ENCODE results near the gene SPTLC1.

The SPTLC1 gene

DNA sequence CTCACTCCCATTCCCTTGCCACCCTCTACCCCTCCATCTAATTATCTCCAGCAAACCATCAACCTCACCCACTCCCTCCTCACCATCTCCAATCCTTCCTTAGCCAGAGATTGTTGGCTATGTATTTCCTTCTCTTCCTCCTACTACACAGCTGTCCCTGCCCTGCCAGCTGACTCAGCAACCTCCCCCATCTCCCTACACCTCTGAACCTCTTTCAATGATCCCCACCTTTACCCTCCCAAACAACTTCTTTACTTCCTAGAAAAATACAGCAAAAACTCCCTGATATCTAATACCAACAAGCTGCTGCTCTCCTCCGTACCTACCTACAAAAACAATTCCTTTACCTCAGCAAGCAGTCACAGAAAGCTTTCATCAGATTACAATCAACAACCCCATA lies 37.3 kb downstream of the SPTLC1 start:
- DNase-seq (ENCODE audit: low read depth): no peak

DNA sequence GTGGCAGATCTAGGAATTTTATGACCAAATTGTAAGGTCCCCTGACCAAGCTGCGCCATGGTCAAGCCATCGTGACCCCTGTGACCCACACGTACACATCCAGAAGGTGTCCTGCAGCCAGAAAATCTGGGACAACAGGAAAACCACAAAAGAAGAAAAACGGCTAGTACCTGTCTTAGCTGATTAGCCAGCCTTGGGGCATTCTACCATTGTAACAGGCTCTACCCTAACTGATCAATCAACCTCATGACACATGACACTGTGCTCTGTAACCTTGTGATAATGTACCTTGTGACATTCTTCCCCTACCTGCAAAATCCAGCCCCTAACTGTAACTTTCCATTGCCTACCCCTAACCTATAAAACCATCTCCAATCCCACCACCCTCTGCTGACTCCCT lies 43.6 kb downstream of the SPTLC1 start:
- DNase-seq (ENCODE audit: low read depth): no peak

DNA sequence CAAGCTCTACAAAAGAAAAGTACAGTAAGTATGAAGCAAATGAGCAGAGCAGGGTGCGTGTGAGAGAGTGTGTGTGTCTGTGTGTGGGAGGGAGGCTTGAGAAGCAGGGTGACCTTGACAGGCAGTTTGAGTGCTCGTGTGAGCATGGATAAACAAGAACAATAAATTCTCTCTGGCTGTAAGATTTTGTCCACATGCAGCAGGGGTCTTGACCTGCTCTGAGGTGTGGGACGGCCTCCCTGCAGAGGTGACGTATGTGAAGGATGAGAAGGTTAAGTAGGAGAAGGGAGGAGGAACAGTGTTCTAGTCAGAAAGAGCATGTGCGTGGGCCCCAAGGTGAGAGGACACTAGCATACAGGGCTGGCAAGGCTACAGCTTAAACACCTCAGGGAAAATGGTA lies 49.0 kb downstream of the SPTLC1 start:
- DNase-seq (ENCODE audit: low read depth): no peak

DNA sequence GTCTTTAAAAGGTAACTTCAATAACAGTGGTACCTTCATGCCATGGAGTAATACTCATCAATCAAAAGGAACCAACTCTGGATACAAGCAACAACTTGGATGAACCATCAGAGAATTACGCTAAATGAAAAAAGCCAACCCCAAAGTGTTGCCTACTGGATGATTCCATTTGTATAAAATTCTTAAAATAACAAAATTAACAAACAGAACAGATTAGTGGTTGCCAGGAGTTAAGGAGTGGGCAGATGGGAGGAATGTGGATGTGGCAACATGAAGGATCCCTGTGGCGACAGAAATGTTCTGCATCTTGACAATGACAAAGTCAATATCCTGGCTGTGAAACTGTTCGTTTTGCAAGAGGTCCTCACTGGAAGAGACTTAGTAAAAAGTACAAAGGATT lies 50.5 kb downstream of the SPTLC1 start:
- no peak for DNase-seq (ENCODE audit: low read depth)

DNA sequence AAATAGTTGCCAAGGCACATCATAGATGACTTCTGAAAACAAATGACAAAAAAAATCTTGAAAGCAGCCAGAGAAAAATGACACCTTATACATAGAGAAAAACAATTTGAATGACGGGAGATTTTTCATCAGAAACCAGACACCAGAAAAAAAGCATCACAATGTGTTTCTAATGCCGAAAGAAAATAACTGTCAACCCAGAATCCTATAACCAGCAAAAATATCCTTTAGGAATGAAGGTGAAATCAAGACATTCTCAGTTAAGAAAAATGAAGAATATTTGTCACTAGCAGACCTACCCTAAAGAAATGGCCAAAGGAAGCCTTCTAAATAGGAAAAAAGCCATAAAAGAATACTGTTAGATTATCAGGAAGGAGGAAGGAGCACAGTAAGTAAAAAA lies 54.0 kb downstream of the SPTLC1 start:
- DNase-seq (ENCODE audit: low read depth): no peak

DNA sequence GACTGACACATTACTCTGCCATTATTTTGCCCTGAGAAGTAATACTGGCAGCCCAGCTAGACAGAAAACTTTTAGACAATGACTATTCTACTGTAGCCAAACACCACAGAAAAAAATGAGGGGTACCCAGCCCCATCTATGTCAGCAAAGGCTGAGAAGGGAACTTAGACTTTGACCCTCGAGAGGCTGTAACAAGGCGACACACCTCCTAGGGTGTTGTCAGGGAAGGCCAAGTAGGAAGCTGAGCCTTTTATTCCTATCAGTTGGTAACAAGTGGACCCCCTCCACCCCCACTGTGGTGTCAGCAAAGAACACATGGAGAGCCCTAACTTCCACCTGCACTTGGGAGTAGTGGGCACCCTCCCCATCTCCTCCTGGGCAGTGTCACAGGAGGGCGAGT lies 55.6 kb downstream of the SPTLC1 start:
- DNase-seq (ENCODE audit: low read depth): no peak

DNA sequence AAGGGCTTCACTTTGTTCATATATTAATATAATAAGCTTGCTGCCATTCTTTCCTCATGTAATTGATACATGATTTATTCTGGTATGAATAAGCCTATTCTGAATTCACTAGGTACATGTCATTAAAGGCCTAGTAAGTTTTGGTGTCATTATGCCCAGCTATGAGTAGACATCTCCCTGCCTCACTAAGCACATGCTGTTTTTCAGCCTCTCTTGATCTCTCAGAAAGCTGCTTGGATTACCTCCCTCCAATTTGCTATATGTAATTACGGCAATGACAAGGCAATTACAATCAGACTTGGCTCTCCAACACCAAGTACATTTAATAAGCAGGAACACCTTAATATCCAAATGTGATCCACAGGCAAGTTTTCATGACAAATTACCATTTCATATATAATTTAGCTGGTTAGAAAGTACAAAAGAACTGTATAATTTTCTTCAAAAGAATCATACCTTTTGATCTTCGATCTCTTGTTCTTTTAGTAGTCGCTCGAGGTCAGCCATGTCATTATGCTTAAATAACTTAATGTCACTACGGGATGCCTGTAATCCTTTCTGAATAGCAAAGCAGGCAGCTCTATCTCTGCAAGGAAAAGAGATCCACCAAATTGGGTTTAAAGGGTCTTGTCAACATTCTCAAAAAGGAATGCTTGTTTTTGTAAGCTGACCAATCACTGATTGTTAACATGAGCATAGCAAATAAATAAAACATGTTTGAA lies 56.3 kb downstream of the SPTLC1 start:
- no peak for DNase-seq (ENCODE audit: low read depth)

DNA sequence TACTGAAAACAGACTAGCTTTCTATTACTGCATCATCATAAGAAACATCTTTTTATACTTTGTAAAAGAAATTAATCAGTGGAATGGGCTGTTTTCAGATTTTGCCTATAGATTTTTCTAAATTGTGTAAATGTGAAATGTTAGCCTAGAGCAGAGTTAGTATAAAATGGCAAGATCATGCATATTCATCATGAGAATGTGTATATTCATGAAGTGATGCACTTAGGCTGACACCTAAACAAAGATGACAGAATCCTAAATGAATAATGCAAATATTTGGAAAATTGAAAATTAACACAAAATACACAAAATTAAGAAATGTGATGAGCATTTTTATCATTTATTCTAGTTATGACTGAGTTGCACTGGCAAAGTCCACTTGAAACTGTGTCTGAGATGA lies 57.2 kb downstream of the SPTLC1 start:
- DNase-seq (ENCODE audit: low read depth): no peak

DNA sequence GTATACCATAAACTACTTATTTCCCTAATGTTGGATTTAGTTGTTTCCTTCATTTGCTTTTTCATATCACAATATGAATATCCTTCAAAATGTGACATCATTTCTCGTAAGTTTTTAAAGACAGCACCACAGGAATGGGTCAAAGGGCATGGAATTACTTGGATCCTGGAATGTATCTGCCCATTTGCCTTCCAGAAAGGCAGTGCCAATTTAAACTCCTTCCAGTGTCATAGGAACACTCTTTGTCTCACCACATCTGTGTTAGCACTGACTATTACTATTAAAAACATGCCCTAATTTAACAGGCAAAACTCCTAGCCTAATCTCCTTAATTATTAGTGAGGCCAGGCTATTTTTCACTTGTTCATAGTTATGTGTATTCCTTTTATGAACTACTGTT lies 58.0 kb downstream of the SPTLC1 start:
- no peak for DNase-seq (ENCODE audit: low read depth)

DNA sequence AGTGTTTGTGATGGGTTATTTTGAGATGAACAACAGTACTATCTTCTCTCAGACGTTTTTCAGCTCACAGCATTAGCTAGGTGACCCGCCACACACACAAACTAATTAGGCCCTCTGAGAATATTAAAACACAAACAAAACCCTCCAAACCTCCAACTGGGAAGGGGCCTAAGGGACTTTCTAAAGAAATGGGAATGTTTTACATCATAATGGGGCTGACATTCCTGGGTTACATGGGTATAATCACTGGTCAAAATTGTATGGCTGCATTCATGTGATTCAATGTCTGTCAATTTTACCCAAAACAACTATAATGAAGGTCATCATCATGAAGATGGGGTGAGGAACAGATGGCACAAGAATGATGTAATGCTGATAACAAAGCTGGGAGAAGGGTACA lies 59.6 kb downstream of the SPTLC1 start:
- DNase-seq (ENCODE audit: low read depth): no peak

DNA sequence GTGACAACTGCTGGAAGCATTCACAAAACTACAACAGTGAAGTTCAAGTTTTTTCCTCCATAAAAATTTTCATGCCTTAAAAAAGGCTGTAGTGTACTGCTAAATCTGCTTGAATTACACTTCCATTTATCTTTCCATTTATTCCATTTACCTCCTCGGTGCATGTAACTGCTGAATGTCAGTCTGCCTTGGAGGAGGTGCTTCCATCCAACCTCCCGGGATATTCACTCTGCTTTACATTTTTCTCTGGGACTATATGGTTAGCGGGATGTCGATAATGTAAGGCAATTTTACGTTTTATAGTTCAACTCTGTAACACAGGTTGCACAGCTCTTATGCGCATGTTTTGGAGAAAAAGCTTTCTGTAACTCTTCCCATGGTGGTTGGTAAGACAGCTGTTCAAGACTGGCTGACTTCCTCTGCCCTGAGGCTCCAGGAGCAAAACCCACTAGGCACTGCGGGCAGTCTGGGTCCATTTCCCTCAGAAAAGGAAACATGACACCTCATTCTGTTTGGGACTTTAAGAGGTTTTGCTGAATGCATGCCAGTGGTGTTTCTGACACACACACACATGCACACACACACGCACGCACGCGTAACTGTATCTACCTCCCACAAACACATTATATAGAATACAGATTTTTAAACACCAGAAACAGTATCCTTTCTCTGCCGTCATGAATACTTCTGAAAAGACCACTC lies 66.1 kb downstream of the SPTLC1 start:
- no peak for DNase-seq (ENCODE audit: low read depth)

DNA sequence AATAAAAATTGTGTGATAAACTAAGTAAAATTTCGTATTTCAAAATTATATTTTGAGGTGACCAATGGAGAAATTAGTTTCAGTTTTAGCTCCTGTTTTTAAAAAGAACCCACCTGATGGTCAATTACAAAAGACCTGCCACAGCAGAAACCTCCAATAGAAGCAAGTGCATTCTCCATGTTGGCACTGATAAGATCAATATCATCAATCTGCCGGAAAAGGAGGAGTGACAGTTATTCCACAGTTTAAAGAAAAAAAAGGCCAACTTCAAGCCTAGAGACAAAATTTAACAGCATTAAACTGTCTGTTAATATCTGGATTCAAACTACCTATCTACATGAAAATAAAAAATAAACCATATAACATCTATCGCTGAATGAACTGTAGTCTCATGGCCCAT lies 67.7 kb downstream of the SPTLC1 start:
- no peak for DNase-seq (ENCODE audit: low read depth)

DNA sequence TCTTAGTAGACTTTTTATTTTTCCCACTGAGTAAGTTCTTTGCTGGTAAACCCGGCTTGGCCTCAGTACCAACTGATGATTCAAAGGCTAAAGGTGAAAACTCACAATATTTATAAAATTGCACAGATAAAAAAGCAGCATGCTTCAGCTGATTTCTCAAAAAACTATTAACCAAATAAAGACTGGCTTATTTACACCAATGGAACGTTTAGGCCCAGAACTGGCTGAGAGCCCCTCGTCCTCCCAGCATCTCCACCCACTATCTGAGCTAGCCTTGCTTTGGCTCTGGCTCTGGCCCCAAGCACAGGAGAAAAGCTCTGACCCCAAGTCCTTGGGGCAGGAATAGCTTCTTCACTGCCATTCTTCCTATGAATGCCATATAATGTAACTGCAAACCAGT lies 68.5 kb downstream of the SPTLC1 start:
- DNase-seq (ENCODE audit: low read depth): no peak

DNA sequence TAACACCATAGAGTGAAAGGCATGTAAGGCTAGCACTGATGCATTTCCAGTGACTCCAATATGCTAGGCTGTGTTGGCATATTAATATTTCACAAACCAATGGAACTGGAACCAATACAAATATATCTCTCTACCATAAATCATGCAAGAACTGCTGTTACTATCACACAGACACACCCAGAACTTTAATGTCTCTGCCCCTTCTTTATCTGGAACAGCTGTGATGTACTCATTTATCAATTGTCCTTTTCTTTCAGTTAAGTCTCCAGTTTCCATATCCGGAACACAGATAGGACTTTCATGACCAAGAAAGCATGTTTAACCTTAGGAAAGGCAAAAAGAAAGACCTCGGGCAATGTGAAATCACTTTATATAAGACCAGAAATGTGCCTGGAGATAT lies 70.3 kb downstream of the SPTLC1 start:
- DNase-seq (ENCODE audit: low read depth): no peak

DNA sequence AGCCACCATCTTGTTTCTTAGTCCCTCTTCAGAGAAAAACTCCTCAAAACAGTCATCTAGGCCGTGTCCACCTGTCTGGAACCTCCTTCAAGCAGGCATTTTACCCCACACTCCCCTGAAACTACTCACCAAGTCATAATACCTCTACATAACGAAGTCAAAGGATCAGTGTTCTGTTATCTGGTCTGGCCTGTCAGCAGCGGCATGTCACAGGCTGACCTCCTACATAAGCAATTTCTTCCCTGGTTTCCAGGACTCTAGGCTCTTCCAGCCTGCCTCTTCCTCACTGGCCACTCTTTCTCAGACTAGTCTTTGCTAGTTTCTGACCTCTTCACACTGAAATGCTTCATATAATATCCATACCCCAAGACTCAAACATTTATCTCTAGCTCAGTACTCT lies 72.2 kb downstream of the SPTLC1 start:
- no peak for DNase-seq (ENCODE audit: low read depth)

DNA sequence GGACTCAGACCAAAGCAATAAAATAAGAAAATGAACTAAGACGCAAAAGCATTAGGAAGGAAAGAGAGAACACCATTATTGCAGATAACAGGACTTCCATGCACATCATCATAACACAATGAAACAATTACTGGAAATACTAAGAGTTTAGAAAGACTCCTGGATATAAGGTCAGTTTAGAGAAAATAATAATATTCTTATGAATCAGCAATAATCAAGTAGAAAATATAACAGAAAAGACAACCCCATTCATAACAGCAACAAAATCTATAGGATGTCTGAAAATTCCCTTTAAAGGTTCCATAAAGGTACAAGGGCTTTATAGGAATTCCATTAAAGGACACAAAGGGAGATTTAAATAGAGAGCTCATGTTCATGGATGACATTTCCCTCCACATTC lies 73.0 kb downstream of the SPTLC1 start:
- DNase-seq (ENCODE audit: low read depth): no peak

DNA sequence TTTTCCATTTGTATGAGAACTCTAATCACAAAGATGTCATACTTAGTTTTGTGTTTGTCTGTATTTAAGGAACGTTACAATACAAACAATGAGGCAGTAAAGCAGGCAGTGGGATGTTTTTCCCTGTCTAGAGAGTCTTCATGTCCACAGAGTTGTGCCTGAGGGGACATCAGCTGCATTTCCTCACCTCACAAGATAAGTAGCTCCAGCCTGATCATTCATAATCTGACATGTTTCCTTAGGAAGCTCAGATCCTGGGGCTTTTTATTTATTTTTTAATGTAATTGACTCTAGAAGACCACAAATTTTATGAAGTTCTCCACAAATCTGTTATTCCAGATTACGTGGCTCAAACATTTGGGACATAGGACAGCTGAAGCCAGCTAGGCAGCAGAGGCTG lies 78.5 kb downstream of the SPTLC1 start:
- DNase-seq (ENCODE audit: low read depth): no peak

DNA sequence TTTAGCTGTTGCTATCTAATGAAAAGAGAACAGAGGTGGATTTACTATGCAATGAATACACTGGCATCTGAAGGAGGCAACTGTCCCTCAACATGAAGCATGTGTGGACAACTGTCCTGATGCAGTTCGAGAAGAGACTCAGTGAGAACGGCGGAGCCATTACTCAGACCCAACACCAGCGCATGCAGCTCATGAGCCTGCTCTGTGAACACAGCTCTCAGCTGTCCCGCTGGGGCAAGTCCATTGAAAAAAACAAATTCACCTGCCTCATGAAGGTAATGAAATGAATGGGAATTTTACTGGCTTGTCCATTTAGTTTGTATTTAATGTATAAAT lies 78.8 kb downstream of the SPTLC1 start:
- no peak for DNase-seq (ENCODE audit: low read depth)

DNA sequence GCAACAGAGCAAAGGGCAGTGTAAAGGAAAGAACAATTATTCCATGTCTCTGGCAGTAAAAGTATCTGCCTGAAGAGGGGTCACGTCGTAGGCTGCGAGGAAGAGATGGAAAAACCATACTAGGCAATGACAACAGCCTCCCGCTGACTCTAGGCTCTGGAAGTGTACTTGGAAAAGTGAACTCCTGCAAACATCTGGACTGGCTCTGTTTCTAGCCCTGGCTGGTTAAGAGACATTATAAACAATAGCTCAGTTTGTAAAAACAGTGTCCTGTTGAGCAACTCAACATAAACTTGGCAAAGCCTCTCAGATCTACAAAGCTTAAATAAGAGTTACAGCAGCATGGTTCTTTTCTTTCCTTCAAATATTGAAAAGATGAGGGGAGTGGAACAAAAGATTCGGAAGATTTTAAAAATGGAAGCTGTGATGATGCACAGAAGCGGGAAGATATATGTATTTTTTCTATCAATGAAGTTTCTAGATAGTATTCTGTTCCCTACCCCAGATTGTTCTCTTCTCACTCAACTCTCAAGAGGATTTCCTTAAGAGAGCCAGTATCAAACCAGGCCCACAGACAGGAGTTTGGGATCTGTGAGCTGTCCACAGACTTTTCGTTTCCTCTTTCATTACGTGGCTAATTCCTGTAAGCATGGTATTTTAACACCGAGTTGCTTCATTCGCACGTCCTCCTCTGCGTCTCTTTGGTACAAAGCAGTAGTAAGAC lies 79.4 kb downstream of the SPTLC1 start:
- no peak for DNase-seq (ENCODE audit: low read depth)

DNA sequence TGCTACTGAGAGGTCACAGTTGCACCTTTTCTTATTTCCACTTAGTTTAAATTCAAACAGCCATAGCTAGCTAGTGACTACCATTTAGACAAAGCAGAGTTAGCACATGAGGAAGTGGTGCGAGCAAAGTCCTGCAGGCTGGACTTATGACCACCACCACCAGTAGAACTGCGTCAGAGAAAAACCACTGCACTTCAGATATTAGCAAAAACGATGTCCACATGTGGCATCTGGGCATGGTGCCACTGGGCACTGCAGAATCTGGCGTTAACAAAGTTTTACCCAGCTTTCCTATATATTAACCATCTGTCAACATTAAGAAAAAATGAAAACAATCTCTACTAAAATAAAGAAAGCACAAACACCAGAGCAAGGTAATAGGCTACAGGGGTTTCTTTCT lies 80.1 kb downstream of the SPTLC1 start:
- no peak for DNase-seq (ENCODE audit: low read depth)

DNA sequence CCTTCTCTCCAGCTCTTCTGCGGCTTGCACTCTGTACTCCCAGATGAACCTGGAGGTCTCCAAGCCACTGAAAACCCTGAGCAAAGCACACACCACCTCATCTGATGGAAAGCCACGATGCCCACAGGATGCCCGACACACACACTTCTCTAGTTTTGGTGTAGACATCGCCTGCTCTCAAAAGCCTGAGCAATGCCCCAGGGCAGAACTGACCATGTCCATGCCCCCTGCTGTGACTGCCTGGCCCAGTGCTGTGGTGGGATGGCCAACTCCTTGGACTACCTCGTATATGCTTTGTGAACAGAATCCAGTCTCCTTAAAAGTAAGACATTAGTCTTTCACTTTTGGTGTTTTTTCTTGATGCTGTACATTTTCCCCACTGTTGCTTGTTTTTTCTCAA lies 81.2 kb downstream of the SPTLC1 start:
- no peak for DNase-seq (ENCODE audit: low read depth)

DNA sequence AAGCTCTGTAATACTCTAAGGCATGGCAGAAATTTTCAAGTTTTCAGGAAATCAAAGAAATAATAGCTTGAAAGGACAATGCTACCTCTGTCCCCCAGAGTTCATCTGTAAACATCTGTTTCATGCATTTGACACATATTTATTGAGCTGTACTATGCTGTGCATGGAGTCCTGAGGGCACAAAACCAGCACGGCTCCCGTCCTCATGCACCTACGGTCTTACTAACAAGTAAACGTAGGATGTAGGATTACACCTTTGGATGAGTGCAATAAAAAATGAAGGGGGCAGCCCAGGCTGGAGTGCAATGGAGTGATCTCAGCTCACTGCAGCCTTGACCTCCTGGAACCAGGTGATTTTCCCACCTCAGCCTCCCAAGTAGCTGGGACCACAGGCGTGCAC lies 81.9 kb downstream of the SPTLC1 start:
- DNase-seq (ENCODE audit: low read depth): no peak

DNA sequence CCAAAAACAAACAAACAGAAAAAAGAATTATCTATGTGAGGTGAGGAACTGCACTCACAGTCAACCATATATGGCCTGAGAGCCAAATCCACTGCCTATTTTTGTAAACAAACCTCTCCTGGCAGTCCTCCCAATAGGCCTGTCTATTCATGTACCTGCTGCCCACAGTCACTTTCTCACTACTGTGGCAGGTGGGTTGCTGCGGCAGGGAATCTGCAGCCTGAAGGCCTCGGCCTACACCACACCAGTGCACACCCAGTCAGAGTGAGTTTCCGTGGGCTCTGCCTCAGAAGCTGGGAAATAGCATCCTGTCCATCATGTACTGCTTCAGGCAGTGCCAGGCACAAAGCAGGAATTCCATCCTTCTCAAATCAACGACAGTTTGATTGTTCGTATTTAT lies 82.3 kb downstream of the SPTLC1 start:
- no peak for DNase-seq (ENCODE audit: low read depth)

DNA sequence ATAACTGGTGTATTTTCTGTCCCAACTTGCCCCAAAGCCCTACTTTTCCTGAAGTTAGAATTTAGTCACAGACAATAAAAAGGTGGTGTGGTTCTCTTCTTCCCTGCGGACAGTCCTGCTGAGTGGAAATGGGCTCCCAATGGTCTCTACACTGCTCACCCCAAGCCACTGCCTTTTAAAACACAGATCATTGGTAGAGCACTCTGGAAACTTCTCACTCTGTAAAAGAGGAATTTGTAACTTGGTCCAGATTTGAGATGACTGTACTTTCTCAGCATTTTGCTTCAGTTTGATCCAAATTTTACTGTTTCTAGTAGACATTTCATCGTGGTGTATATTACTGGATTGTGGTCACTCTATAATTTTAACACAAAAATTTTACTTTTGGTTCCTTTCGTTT lies 84.8 kb downstream of the SPTLC1 start:
- DNase-seq (ENCODE audit: low read depth): no peak
